Ishikawa (cell line): Measurements from ENCODE around the gene PLPPR2.

Source experiments
- CEBPB ChIP-seq: IDR thresholded peaks from 2 replicates; pipeline ENCODE4 v1.6.1; 2012
- CREB1 ChIP-seq: IDR thresholded peaks from 2 replicates; pipeline ENCODE4 v1.6.1; 2012; ENCODE audit warnings: low read depth
- EGR1 ChIP-seq: IDR thresholded peaks from 2 replicates; pipeline ENCODE4 v1.6.1; 2012
- EP300 ChIP-seq: IDR thresholded peaks from 2 replicates; pipeline ENCODE4 v1.6.1; 2012; ENCODE audit warnings: borderline replicate concordance
- FOXM1 ChIP-seq: IDR thresholded peaks from 2 replicates; pipeline ENCODE4 v1.6.1; 2012; ENCODE audit warnings: low read depth, borderline replicate concordance
- MAX ChIP-seq: IDR thresholded peaks from 2 replicates; pipeline ENCODE4 v1.6.1; 2012
- NFIC ChIP-seq: IDR thresholded peaks from 2 replicates; pipeline ENCODE4 v1.6.1; 2012
- RAD21 ChIP-seq: IDR thresholded peaks from 2 replicates; pipeline ENCODE4 v1.6.1; 2012; ENCODE audit warnings: low read depth
- REST ChIP-seq: IDR thresholded peaks from 2 replicates; pipeline ENCODE4 v1.6.1; 2012; ENCODE audit warnings: low read depth, mild to moderate bottlenecking
- TAF1 ChIP-seq: IDR thresholded peaks from 2 replicates; pipeline ENCODE4 v1.6.1; 2012; ENCODE audit warnings: low read depth, mild to moderate bottlenecking
- TCF12 ChIP-seq: IDR thresholded peaks from 2 replicates; pipeline ENCODE4 v1.6.1; 2012; ENCODE audit warnings: low read depth
- TEAD4 ChIP-seq: IDR thresholded peaks from 2 replicates; pipeline ENCODE4 v1.6.1; 2012
- USF1 ChIP-seq: IDR thresholded peaks from 2 replicates; pipeline ENCODE4 v1.6.1; 2012
- YY1 ChIP-seq: IDR thresholded peaks from 2 replicates; pipeline ENCODE4 v1.6.1; 2012; ENCODE audit warnings: low read depth
- ZBTB7A ChIP-seq: IDR thresholded peaks from 2 replicates; pipeline ENCODE4 v1.6.1; 2012; ENCODE audit warnings: low read depth

Gene PLPPR2

GRCh38 chr19:11333838-11334237 is 21.4 kb upstream of the PLPPR2 start:
- 0 out of 2 replicates have a peak, but pooled peaks have one; percentile 26 for TF ChIP-seq TCF12
- 0 out of 2 replicates have a peak, but pooled peaks have one; percentile 26 for TF ChIP-seq NFIC
- peak; percentile 43 for TF ChIP-seq TEAD4
- peak; percentile 24; the same call in 1 of the 2 replicates for TF ChIP-seq MAX
- peak; percentile 12; the same call in 1 of the 2 replicates for TF ChIP-seq EP300

- no peak for TF ChIP-seq EP300
- TF ChIP-seq TCF12: no peak
- no peak for TF ChIP-seq CEBPB
- no peak for TF ChIP-seq USF1
- TF ChIP-seq YY1: no peak
- no peak for TF ChIP-seq CREB1
- no peak for TF ChIP-seq EGR1
- no peak for TF ChIP-seq RAD21
- TF ChIP-seq TEAD4: no peak
- no peak for TF ChIP-seq MAX
- no peak for TF ChIP-seq FOXM1
- no peak for TF ChIP-seq TAF1
These were observed 19.6 kb upstream of the PLPPR2 start for GRCh38 chr19:11335449-11336146.

- no peak for TF ChIP-seq RAD21
- TF ChIP-seq CREB1: no peak
- no peak for TF ChIP-seq NFIC
- no peak for TF ChIP-seq TCF12
- no peak for TF ChIP-seq USF1
- TF ChIP-seq TEAD4: no peak
- no peak for TF ChIP-seq FOXM1
These were observed 18.2 kb upstream of the PLPPR2 start for GRCh38 chr19:11337080-11337479.

GRCh38 chr19:11338121-11338520 is 17.1 kb upstream of the PLPPR2 start:
- TF ChIP-seq EP300 (no peak), CEBPB (no peak), REST (no peak), EGR1 (no peak), TAF1 (no peak)

- TF ChIP-seq NFIC: no peak
- no peak for TF ChIP-seq FOXM1
- no peak for TF ChIP-seq TAF1
- TF ChIP-seq TEAD4: no peak
- no peak for TF ChIP-seq EGR1
- TF ChIP-seq EP300: no peak
- no peak for TF ChIP-seq USF1
- no peak for TF ChIP-seq TCF12
- TF ChIP-seq ZBTB7A: no peak
- no peak for TF ChIP-seq MAX
- TF ChIP-seq RAD21: no peak
- no peak for TF ChIP-seq CREB1
- no peak for TF ChIP-seq YY1
- TF ChIP-seq REST: no peak
- no peak for TF ChIP-seq CEBPB
These were observed 16.5 kb upstream of the PLPPR2 start for GRCh38 chr19:11338569-11339253.
